ENCODE data around the gene HP. TPM values are rescaled to one million over a fixed set of nuclear protein-coding genes. Genes with fewer than 3 reads are reported as not detected.

The HP gene
- total and polyA plus RNA-seq, 10 of the 15 experiments (the other 5 are each of a cell fraction or from before 2014, with no cell fraction given), result 10.8 TPM; not detected in 9

DNA sequence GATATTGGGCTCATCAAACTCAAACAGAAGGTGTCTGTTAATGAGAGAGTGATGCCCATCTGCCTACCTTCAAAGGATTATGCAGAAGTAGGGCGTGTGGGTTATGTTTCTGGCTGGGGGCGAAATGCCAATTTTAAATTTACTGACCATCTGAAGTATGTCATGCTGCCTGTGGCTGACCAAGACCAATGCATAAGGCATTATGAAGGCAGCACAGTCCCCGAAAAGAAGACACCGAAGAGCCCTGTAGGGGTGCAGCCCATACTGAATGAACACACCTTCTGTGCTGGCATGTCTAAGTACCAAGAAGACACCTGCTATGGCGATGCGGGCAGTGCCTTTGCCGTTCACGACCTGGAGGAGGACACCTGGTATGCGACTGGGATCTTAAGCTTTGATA lies 6.1 kb downstream of the HP start (continued):
- TF ChIP-seq, protein P1, sequence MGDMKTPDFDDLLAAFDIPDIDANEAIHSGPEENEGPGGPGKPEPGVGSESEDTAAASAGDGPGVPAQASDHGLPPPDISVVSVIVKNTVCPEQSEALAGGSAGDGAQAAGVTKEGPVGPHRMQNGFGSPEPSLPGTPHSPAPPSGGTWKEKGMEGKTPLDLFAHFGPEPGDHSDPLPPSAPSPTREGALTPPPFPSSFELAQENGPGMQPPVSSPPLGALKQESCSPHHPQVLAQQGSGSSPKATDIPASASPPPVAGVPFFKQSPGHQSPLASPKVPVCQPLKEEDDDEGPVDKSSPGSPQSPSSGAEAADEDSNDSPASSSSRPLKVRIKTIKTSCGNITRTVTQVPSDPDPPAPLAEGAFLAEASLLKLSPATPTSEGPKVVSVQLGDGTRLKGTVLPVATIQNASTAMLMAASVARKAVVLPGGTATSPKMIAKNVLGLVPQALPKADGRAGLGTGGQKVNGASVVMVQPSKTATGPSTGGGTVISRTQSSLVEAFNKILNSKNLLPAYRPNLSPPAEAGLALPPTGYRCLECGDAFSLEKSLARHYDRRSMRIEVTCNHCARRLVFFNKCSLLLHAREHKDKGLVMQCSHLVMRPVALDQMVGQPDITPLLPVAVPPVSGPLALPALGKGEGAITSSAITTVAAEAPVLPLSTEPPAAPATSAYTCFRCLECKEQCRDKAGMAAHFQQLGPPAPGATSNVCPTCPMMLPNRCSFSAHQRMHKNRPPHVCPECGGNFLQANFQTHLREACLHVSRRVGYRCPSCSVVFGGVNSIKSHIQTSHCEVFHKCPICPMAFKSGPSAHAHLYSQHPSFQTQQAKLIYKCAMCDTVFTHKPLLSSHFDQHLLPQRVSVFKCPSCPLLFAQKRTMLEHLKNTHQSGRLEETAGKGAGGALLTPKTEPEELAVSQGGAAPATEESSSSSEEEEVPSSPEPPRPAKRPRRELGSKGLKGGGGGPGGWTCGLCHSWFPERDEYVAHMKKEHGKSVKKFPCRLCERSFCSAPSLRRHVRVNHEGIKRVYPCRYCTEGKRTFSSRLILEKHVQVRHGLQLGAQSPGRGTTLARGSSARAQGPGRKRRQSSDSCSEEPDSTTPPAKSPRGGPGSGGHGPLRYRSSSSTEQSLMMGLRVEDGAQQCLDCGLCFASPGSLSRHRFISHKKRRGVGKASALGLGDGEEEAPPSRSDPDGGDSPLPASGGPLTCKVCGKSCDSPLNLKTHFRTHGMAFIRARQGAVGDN (IDR thresholded peaks at IDR 0.05), result no peak
- TF ChIP-seq, protein P2, sequence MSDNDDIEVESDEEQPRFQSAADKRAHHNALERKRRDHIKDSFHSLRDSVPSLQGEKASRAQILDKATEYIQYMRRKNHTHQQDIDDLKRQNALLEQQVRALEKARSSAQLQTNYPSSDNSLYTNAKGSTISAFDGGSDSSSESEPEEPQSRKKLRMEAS (IDR thresholded peaks at IDR 0.05; ENCODE audit: low read depth, low read length), result no peak
- TF ChIP-seq SUZ12 (IDR thresholded peaks at IDR 0.05; ENCODE audit: unreplicated experiment) (no peak), ZNF207 (IDR thresholded peaks at IDR 0.05; ENCODE audit: borderline replicate concordance) (no peak), JUNB (IDR thresholded peaks at IDR 0.05) (no peak)
- TF ChIP-seq, protein P3, sequence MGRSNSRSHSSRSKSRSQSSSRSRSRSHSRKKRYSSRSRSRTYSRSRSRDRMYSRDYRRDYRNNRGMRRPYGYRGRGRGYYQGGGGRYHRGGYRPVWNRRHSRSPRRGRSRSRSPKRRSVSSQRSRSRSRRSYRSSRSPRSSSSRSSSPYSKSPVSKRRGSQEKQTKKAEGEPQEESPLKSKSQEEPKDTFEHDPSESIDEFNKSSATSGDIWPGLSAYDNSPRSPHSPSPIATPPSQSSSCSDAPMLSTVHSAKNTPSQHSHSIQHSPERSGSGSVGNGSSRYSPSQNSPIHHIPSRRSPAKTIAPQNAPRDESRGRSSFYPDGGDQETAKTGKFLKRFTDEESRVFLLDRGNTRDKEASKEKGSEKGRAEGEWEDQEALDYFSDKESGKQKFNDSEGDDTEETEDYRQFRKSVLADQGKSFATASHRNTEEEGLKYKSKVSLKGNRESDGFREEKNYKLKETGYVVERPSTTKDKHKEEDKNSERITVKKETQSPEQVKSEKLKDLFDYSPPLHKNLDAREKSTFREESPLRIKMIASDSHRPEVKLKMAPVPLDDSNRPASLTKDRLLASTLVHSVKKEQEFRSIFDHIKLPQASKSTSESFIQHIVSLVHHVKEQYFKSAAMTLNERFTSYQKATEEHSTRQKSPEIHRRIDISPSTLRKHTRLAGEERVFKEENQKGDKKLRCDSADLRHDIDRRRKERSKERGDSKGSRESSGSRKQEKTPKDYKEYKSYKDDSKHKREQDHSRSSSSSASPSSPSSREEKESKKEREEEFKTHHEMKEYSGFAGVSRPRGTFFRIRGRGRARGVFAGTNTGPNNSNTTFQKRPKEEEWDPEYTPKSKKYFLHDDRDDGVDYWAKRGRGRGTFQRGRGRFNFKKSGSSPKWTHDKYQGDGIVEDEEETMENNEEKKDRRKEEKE (IDR thresholded peaks at IDR 0.05), result no peak
- TF ChIP-seq, protein P4, sequence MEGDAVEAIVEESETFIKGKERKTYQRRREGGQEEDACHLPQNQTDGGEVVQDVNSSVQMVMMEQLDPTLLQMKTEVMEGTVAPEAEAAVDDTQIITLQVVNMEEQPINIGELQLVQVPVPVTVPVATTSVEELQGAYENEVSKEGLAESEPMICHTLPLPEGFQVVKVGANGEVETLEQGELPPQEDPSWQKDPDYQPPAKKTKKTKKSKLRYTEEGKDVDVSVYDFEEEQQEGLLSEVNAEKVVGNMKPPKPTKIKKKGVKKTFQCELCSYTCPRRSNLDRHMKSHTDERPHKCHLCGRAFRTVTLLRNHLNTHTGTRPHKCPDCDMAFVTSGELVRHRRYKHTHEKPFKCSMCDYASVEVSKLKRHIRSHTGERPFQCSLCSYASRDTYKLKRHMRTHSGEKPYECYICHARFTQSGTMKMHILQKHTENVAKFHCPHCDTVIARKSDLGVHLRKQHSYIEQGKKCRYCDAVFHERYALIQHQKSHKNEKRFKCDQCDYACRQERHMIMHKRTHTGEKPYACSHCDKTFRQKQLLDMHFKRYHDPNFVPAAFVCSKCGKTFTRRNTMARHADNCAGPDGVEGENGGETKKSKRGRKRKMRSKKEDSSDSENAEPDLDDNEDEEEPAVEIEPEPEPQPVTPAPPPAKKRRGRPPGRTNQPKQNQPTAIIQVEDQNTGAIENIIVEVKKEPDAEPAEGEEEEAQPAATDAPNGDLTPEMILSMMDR (IDR thresholded peaks at IDR 0.05 in 2 of 3, conservative IDR thresholded peaks at IDR 0.05 in 1 of 3; ENCODE audit: control insufficient read depth in 2 of 3, extremely low read depth in 1 of 3, insufficient read depth in 1 of 3, low read depth in 3 of 3, low read length in 3 of 3), result no peak

All from GM12878 (cell line).